HG02610 (cell line): ENCODE measurements around the gene CSF2.

Experiments
- ATAC-seq: cut with Tn5 transposase; IDR thresholded peaks from one replicate; pipeline ENCODE4 v1.9.1; 2021; ENCODE audit warnings: mild to moderate bottlenecking, moderate library complexity; ENCODE audit not compliant: unreplicated experiment

Gene CSF2

GRCh38 chr5:132086277-132086794 is 12.7 kb downstream of the CSF2 start:
- no peak for ATAC-seq

- ATAC-seq: no peak
Observed at GRCh38 chr5:132087176-132087575, 13.6 kb downstream of the CSF2 start.

GRCh38 chr5:132087661-132088060 is 14.1 kb downstream of the CSF2 start:
- no peak for ATAC-seq

- ATAC-seq: no peak
Observed at GRCh38 chr5:132089363-132089762, 15.8 kb downstream of the CSF2 start.

- ATAC-seq: no peak
Observed at GRCh38 chr5:132090107-132090506, 16.5 kb downstream of the CSF2 start.

GRCh38 chr5:132093271-132093670 is 19.7 kb downstream of the CSF2 start:
- ATAC-seq: no peak

- ATAC-seq: no peak
Observed at GRCh38 chr5:132094393-132095076, 20.9 kb downstream of the CSF2 start.

GRCh38 chr5:132095077-132095410 is 21.5 kb downstream of the CSF2 start:
- ATAC-seq: no peak

- no peak for ATAC-seq
Observed at GRCh38 chr5:132095424-132095972, 21.9 kb downstream of the CSF2 start.

- no peak for ATAC-seq
Observed at GRCh38 chr5:132096904-132097303, 23.3 kb downstream of the CSF2 start.

GRCh38 chr5:132098151-132098594 is 24.6 kb downstream of the CSF2 start:
- peak; percentile 47 for ATAC-seq

- ATAC-seq: no peak
Observed at GRCh38 chr5:132098621-132099020, 25.0 kb downstream of the CSF2 start.

GRCh38 chr5:132099076-132099748 is 25.6 kb downstream of the CSF2 start:
- peak; percentile 58 for ATAC-seq

- ATAC-seq: no peak
Observed at GRCh38 chr5:132099905-132100304, 26.3 kb downstream of the CSF2 start.

- ATAC-seq: peak; percentile 35
Observed at GRCh38 chr5:132100672-132101261, 27.2 kb downstream of the CSF2 start.

- no peak for ATAC-seq
Observed at GRCh38 chr5:132101385-132101880, 27.8 kb downstream of the CSF2 start.

- no peak for ATAC-seq
Observed at GRCh38 chr5:132102101-132102701, 28.6 kb downstream of the CSF2 start.

GRCh38 chr5:132102944-132103331 is 29.3 kb downstream of the CSF2 start:
- ATAC-seq: no peak

GRCh38 chr5:132103332-132103951 is 29.9 kb downstream of the CSF2 start:
- peak; percentile 50 for ATAC-seq

GRCh38 chr5:132103969-132104391 is 30.4 kb downstream of the CSF2 start:
- no peak for ATAC-seq

- no peak for ATAC-seq
Observed at GRCh38 chr5:132104556-132104955, 31.0 kb downstream of the CSF2 start.
